DMS79 (cell line): ENCODE measurements around the gene MKI67.

Experiments used
- DNase-seq: peaks from one replicate; lab custom pipeline; 2025; lab: John Stamatoyannopoulos, UW

MKI67 gene

DNA sequence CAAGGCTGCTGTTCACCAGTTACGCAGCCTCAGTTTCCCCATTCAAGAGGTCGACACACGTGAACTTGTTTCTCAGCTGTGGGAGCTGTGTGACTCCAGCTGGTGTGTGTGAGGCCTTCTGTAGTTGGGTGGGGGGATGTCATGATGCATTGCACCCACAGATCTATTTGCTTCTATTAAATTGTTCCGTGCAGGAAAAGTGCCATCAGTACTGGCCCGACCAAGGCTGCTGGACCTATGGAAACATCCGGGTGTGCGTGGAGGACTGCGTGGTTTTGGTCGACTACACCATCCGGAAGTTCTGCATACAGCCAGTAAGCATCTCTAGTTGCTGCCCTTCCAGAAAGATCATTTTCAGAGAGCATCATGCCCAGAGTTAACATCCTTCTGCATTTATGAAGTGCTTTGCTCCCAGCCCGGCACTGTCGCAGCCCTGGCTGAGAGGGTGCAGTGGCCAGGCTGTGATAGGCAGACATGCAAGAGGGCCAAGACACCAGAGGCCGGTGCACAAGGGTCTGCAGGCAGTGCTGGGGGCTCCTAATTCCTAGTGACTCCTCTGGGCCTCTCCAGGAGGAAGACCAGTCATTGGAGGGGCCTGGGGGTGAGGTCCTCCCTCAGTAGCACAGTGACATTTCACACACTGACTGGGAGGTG lies 60.2 kb downstream of the MKI67 start:
- DNase-seq = no peak

DNA sequence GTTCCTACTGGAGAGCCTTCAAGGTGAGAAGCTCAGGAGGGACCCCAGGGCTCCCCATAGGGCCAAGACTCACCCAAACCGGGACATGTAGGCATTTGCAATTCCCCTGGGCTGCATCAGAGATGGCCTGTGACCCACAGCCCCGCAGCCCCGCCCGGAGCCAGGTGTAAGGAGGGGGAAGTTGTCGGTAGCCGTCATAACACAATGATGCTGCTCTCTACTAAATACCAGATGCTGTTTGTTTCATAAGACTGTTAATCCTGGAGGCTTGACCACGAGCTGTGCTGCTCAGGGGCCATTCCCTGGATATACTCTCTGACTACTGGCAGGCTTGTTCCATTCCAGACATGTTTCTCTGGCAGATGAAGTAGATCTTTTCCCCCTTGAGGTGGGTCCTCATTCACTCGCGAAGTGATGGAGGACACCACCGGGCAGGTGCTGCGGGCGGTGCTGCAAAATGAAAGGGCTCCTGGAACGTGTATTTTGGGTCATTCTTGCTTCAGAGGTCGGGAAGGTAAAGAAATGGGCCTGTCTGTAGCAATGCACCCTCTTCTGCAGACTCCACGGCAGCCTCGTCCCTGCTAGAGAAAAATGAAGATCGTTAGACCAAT lies 61.1 kb downstream of the MKI67 start:
- DNase-seq = no peak

DNA sequence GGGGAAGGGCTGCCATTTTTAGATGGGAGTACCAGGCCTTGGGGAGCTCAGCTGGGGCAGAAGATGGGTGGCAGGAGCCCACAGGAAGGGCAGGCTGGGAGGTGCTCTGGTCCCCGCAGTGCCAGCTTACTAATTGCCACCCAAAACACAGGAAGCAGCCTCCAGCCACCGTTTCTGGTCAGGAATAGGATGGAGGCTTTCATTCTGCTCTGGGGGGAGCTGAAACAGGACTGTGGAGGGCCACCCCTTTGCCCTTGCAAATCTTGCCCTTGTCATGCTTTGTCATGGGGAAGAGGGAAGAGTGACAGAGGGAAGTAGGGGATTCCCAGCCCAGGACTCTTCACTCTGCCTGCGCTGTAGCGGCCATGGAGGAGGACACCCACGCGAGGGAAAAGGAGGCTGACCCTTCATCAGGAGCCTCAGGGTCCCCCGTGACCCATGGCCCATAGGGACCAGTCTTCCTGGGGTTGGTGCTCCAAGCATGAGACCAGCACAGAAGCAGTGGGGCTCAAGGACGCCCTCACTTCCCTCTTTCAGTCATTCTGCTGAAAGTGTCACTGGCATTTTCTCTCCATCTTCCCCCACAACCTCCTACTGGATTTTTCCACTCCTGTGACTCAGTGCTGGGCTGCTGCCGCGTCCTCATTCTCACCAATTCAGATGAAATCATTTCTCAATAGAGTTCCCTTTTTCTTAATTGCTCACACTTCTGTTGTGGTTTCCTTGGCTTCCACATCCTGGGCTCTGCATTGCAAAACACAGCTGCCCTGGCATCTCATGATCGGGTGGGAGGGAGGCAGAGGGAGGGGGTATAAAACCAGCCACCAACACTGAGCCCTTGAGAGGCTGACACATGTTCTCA lies 61.9 kb downstream of the MKI67 start:
- DNase-seq = no peak

DNA sequence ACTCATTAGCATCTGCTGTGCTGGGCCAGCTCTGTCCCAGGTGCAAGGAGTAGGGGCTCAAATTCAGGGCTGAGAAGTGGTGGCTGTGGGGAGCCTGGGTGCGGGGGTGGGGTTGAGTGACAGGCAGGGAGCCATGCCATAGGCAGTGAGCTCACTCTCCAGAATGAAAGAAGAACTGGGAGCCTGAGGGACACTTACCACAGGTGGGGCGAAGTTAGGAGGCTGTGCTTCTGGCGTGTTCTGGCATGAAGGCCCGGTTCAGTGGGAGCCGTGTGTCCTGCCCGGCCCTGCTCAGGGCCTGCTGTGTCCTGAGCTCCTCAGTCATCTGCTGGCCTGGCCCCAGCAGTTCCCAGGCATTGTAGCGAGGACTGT lies 62.5 kb downstream of the MKI67 start:
- no peak for DNase-seq

DNA sequence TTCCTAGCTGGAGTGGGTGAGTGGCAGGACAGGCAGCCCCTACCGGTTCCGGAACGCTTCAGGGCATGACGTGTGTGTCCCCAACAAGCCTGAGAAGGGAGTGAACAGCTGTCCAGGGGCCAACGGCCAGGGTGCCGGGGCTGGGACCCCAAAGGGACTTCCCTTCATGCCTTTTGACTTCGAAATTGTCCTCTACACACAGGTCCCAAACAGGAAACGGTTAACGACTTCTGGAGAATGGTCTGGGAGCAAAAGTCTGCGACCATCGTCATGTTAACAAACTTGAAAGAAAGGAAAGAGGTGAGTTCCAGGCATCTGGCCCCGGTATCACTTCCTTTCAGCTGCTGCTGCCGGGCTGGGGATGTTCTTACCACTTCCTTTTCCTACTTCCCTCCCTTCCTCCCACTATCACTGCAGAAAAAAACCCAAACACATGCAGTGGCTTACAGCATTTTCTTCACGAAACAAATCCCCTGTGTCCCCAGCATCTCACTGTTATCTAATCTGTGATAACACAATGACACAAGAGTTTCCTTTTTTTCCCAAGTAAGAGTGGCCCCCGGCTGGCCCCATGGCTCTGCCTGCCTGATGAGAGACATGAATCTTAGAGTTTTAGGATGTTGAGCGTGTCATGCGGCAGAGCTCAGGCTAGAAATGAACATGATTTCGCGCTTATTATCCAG lies 63.2 kb downstream of the MKI67 start:
- DNase-seq = no peak

DNA sequence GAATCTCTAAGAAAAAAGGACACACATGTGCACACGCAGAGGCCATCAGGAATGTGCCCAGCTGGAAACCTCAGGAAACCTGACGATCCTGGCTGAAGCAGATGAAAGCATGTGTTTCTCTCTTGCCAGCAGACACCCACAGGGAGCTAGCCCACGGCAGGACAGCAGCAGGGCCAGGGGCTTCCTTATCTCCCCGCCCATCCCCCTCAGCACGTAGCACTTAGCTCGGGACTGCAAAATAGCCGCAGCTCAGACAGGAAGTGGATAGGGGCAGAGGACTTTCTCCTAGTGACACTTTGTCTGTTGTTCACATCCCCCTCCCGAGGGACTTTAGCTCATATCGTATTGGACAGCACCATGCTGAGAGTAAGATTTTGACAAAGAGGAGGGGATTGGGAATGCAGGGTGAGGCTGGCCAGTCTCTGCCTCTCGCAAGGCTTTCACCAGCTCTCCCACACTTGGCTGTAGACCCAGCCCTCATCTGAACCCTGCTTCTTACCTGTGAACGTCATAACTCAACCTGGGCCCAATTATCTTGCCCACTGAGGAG lies 63.8 kb downstream of the MKI67 start:
- DNase-seq = no peak

DNA sequence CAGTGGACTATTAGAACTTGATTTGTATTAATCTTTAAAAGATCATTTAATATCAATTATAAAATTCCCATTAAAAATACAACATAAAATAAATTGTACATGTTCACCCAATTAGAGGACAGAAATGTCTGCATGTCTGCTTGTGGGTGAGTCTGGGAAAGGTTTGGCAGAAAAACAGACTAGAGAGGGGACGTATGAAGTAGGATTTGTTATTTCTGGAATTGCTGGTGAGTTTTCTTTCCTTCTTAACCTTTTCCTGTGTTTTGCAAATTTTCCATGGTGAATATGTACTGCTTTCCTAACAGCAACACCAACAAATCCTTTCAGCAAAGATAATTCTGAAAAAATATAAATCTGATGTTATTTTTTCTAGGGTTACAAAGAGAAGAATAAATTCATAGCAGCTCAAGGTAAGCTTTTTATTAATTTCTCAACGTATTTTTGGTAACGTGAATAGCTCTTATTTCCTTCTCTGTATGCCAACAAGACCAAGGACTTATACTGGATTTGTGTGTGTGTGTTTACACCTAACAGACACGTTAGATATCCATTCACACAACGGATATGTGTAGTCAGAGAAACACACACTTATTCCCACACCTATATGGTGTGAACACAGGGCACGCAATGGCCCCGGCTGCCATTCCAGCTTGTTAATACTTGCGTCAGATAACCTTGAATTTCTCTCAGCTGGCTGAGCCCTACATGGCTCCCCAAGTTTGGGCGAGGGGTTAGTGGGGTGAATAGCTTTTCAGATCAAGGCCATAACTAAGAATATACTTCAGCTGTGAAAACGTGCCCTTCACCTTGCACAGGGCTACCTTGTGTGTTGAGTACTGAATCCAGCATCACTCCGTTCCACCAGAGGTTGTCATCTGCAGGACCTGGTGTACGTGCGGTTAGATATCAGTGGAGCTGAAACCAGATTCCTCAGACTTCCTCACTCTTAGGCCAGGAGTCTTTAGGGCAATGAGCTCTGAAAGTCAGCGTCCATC lies 64.6 kb downstream of the MKI67 start:
- no peak for DNase-seq

DNA sequence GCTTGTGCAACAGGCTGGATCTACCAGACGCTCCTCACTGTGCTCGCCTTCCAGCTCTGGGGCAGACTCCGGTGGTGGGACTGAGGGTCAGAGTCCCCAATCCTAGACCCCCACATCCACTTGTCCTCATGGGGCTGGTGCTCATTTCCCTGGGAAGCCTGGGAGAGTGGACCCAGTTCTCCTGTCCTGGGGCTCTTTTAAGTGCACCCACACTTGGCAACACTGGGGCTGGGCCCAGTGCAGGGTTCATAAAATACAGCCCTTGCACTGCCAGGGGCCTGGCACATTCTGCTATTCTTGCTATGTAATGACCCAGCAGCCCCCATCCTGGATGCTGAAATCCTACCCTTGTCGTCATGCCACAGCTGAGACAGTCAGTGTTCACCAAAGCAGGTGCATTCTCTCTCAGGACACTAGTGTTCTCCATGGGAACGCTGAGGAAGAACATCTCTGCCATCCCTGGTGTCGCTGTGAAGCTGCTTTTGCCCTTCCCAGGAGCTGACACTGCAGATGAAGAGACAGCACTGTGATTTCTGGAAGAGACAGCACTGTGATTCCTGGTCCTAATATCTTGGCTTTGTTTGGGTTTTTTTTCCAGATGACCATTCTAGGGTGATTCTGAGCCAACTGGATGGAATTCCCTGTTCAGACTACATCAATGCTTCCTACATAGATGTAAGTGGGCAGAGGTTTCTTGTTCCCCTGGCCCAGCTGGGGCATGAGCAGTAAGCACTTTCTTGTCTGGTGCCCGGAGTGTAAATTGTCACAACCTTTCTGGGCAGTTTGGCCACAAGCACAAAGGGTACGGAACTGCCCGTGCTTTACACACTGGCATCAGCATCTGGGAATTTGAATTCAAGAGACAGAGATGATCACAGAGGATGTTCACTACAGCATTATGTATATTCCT lies 65.6 kb downstream of the MKI67 start:
- no peak for DNase-seq

DNA sequence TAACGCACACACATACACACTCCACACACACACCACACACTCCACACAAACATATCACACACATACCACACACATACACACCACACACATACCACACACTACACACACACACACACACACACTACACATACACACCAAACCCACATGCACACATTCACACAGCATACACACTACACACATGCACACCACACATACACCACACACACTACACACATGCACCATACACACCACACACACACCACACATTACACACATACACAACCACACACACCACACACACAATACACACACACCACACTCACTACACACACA lies 66.3 kb downstream of the MKI67 start:
- DNase-seq = no peak

DNA sequence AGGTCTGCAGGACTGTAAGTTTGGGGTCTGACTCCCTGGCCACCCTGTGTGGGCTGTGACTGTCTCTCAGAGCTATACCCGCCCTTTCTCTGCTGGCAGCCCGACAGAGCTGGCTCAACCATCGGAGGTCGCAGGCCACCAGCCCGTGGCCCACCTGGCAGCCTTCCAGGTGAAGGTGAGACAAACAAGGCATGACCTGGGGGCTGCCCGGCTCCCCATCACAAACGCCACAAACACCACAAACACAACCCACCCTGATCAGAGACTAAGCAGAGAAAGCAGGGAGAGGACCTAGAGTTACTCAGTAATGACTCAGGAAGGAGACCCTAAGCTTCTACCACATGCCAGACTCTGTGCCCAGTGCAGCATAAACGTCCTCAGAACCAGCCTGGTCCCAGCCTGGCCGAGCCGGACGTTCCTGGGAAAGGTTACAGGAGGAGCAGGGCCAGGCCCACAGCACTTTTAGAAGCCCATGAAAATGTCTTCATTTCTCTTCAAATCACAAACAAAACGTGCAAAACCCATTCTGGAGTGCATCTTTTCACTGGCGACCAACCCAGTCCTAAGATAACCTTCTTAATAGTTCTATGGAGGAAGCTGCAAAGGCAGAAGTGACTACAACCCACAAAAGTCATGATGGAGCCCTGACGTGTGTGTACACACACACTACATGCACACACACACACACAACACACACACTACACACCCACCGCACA lies 66.8 kb downstream of the MKI67 start:
- no peak for DNase-seq

DNA sequence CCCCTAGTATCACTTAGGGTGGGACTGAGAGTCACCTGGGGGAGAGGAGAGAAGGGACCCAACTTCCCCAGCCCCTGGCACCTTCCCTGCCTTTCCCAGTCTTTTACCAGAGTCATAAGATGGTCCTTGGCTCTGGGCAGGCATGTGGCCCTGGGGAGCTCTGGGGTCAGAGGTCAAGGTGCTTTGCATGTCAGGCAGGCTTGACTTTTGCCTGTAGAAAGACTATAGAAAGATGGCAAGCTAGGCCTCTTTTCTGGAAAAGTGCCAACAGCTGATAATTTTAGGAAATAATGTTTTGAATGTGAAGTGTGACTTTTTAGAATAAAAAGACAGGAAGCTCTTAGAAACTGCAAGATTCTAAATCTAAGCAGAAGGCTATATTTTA lies 67.5 kb downstream of the MKI67 start:
- no peak for DNase-seq

DNA sequence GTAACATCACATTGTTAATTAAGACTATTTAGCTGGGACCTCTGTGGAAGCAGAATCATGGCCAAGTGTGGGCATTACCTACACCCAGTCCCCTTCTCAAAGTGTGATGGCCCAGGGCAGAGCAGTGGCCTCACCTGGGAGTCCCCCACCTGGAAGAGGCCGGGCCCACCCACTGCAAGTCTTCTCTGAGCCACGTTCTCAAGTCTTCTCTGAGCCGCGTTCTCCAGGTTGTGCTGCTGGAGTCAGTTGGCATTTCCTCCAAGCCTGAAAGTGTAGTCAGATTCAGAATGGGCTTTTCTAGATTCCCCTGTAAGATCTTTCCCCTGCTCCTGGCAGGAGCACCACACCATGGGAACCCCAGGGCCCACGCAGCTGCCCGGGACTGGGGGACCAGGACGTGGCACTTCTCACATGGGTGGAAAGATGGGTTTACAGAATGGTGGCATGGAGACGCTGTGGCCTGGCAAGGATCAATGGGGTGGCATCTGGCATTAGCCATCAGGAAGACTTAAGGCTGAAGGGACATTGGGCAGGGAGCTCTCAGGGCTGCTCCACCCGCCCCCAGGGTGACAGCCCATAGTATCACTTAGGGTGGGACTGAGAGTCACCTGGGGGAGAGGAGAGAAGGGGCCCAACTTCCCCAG lies 68.0 kb downstream of the MKI67 start:
- DNase-seq = no peak

DNA sequence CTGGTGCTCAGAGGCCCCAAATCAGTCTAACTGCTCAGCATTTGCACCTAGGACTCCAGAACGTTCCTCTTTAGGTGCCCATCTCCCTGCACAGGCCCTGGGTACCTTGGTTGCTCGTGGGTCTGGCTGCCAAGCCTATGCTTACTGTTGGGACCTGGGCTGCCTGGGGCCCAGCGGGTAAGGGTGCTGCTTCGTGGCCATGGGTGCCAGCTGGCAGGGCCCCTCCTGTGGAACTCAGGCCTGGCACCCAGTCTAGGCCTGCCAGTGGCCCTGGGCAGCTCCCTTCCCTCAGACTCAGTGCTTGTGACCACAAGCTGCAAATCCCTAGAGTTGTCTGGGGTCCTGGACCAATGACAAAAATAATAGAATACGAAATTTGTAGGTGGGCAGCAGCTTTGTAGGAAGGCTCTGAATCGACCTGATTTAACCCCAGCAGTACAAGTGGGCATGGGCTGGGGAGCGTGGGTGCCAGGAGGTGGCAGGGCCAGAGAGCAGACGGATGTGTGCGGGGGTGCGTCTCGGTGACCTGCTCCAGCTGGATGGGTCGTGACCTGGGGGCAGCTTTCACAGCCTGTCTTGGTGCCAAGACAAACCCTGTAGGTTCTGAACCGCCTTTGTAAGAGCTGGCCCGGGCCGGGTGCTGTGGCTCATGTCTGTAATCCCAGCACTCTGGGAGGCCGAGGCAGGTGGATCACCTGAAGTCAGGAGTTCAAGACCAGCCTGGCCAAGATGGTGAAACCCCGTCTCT lies 69.7 kb downstream of the MKI67 start:
- no peak for DNase-seq

DNA sequence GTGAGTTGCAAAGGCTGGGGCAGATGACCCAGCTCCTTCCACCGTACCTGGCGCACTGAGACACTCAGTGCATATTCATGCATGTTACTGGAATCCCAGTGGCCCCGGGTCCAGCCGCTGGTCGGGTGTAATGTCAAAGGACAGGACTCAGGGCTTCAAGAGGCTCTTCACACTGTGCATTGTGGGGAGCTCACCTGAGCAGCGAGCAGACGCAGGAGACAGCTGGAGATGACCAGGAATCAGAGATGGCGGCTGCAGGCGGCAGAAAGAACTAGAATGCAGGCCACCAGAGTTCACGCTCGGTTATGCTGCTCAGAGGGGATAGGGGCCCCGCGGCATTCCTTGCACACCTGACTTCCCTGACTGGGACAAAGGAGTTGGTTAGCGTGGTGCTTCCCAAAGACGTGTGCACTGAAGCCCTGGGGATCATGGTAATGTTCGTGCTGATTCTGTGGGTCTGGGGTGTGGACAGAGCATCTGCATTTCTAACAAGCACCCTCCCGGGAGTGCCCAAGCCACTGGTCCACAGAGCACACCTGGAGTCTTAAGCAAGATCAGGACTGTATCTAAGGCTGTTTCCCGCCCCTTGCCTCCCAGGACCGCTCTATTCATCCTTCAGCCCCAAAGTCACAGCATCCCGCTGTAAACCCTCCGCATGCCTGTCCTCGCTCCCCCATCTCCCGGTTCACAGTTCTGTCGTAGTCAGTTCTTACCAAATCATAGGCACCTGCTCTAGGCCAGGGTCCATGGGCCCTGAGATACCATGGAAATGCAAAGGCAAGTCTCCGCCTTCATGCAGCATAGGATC lies 71.0 kb downstream of the MKI67 start:
- no peak for DNase-seq

DNA sequence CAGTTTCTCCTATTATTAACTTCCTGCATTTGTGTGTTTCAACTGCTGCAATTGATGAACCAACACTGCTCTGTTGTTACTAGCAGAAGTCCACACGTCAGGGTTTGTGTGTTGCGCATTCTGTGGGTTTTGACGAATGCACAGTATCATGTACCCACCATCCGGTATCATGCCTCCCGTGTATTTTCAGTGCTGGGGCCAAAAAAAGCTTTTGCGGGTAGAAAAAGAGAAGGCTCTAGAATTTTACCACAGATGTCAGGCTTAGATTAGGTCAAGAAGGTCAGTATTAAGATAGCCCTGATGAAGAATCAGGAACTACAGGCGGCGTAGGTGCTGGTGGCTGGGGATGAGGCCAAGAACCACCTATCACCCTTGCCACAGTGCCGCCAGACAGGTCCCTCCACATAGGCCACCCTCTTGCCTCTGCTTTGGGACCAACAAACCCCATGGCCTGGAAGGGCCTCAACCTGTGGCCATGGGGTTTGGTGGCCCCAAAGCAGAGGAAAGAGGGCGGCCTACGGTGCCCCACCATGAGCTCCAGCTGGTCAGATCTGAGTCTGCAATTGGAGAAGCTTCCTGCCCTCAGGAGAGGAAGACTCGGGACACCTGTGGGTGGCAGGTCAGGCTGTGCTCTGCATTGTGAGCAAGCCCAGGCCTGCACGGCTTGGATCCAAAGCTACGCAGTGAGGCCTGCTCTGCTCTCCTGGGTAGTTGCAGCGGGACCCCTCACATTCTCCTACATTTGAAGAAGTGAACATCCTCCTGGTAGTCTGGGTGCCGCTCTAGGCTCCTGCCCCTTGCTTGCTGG lies 71.9 kb downstream of the MKI67 start:
- no peak for DNase-seq

DNA sequence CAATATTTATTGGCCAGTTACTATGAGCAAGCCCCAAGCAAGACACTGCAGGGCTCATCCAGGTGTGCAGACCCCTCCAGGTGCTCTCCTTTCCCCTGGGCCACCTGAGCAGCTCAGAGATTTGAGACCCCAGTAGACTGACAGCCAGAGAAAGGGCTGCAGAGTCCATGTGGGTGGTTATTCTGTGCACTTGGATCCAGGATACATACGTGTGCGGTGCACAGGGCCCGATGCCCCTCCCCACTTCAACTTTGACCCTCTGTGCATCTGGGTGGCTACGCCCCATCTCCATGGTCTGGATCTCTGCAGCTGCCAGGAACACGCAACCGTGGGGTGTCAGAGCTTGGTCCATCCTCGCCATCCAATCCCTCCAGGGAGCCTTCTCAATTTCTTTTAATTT lies 72.9 kb downstream of the MKI67 start:
- DNase-seq = no peak

DNA sequence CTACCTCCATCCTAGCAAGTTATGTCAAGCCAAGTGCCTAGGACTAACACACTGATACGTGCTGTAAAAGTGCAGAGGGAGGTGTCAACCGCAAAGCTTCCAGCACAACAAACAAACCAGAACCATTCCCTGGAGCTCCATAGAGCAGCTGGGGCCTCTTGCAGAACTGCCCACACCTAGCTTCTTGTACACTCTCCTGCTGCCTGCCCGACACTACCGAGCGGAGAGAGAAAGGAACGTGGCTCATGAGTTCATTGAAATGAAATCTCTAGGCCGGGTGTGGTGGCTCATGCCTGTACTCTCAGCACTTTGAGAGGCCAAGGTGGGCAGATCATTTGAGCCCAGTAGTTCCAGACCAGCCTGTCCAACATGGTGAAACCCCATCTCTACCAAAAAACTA lies 73.5 kb downstream of the MKI67 start:
- DNase-seq = no peak
